DMS114 treated with DMSO at 0.1 percent for 48 hours (cell line): ENCODE measurements around the gene RWDD4.
"Not testable (repeated sequence)": the region's sequence is repeated elsewhere in the genome, so short reads cannot be mapped to it uniquely, and the experiment has no call there.

Experiments used
- DNase-seq: peaks from one replicate; lab custom pipeline; 2025; ENCODE audit not compliant: unreplicated experiment; lab: John Stamatoyannopoulos, UW

RWDD4 gene

DNA sequence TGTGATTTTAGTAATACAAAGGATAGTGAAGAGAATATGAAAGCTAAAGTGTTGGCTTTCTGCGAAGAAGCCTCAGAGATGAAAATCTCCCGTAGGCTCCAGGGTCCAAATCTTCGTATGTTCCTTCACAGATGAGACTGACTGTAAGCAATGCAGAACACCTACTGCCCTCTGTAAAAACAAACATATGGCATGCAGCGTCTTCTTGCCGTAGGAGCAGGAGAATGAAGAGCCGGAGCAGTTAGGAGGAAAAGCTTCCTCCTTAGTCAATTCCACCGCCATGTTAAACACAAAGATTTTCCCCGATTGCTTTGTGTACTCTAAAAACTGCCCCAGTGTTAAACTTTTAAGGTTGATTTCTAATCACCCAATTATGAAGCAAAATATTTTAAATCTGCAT lies 22.5 kb downstream of the RWDD4 start:
- no peak for DNase-seq

GRCh38 chr4:183635741-183636140 lies 23.2 kb downstream of the RWDD4 start:
- DNase-seq: no peak

DNA sequence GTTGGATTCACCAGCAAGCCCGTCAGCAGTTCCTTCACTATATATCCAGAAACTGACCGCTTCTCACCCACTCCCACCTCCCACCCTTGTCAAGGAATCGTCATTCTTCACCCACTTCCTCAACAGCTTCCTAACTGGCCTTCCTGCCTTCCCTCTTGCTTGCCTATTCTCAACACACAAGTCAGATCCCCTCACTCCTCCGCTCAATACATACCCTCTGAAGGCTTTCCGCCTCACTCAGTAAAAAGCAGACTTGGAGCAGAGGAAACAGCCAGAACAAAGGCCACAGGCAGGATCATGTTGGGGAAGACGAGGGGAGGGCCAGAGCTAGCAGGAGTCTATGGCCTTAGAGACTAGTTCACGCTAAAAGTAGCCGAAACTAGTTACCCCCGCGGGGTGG lies 23.7 kb downstream of the RWDD4 start:
- DNase-seq: no peak

GRCh38 chr4:183633476-183634400 lies 25.2 kb downstream of the RWDD4 start:
- DNase-seq: no peak

DNA sequence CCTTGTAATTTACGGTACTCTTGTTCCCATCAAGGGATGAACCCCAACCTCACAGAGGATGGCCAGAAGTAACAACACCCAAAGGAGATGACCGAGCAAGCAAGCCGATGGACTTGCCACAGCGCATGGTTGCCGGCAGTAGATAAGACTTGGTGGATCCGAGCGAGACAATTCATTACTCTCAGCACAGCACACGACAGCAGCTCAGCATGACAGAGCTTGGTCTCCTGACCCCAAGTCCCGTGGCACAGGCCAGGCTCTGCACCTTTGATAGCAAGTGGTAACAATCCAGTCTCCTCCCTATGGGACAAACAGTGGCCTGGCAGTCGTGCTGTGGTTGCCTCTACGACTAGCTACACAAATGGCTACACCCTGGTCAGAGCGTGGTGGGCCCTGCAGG lies 26.3 kb downstream of the RWDD4 start:
- DNase-seq: no peak

GRCh38 chr4:183631577-183632198 lies 27.3 kb downstream of the RWDD4 start:
- DNase-seq: no peak

GRCh38 chr4:183627979-183628588 lies 30.9 kb downstream of the RWDD4 start:
- no peak for DNase-seq

DNA sequence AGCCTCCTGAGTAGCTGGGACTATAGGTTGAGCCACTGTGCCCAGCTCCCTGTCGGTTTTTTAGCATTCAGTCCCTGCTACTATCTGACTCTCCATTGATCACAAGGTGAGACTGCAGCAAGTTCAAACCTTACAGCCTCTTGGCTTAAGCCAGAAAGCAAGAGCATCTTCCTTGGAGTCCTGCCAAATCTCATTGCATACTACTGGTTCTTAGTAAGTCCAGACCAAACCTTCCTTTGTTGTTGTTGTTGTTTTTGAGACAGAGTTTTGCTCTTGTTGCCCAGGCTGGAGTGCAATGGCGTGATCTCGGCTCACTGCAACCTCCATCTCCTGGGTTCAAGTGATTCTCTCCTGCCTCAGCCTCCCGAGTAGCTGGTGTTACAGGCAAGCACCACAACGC lies 31.7 kb downstream of the RWDD4 start:
- not testable (repeated sequence) for DNase-seq

- no peak for DNase-seq
These were observed 32.8 kb downstream of the RWDD4 start for GRCh38 chr4:183626168-183626567.

GRCh38 chr4:183624548-183624947 lies 34.4 kb downstream of the RWDD4 start:
- no peak for DNase-seq

DNA sequence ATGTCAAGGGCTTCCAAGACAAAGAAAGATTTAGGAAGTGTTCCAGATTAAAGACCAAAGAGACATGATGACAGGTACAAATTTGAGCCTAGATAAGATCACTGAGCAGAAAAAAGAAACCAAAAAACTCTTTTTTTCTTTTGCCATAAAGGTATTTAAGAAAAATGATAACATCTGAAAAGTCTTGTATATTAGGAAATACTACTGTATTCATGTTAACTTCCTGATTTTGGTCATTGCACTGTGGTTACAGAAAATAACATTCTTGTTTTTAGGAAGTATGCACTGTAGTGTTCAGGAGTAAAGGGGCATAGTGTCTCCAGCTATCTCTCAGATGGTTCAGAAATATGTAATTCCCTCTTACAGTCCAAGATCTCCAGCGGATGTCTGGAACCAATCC lies 37.1 kb downstream of the RWDD4 start:
- no peak for DNase-seq

DNA sequence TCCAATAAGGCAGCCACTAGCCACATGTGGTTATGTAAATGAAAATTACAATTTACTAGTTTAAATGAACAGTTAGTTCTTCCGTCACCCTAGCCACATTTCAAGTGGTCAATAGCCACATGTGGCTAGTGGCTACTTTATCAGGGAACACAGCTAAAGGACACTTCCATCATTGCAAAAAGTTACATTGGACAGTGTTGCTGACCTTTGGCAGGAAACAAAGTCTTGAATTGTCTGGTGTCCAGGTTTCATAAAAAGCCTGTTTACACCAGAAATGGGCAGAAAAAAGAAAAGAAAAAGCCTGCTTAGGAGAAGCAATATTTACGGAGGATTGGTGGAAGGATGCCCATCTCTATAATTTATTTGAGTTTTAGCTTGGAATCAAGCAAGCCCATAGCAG lies 38.6 kb downstream of the RWDD4 start:
- no peak for DNase-seq

DNA sequence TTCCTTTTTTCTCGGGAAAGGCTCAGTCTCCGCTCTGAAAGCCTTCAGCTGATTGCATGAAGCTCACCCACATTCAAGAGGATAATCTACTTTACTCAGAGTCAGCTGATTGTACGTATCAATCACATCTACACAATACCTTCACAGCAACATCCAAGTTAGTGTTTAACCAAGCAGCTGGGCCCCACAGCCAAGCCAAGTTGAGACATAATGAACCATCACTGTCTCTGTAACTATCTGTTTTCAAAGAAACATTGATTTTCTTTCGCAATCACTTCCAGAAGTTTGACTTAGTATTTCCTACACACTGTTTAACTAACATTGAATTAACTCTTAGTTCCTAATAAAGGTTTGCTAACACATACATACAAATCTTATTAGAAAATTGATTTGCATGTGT lies 40.3 kb downstream of the RWDD4 start:
- DNase-seq: no peak

DNA sequence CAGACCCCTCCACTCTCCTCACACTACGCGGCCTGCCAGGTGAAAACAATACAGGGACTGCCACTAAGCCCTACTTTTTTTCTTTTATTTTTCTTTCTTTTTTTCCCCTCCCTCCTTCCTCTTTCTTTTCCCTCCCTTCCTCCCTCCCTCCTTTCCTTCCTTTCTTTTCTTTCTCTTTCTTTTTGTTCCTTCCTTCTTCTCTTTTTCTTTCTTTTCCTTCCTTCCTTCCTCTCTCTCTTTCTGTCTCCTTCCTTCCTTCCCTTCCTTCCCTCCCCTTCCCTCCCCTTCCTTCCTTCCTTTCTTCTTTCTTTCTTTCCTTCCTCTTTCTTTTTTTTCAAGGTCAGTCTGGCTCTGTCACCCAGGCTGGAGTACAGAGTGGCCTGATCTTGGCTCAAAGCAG lies 41.9 kb downstream of the RWDD4 start:
- DNase-seq: no peak

- no peak for DNase-seq
These were observed 46.4 kb downstream of the RWDD4 start for GRCh38 chr4:183612329-183613250.

GRCh38 chr4:183611210-183611830 lies 47.7 kb downstream of the RWDD4 start:
- DNase-seq: no peak

DNA sequence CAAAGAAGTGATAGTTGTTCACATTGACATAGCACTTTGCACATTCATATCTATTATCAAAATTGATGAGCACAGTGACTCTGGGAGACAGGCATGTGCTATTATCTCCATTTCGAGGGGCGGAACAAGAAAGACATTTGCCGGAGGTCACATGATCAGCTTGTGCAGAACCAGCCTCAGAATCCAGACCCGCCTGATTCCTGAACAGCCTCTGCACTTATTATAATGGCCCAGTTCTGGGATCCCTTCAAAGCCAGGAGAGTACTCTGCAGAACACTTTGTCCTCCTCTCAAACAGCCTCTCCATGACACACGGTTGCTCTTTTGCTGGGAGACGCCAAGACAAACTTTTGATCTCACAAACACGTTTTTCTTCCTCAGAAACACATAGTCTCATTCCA lies 48.4 kb downstream of the RWDD4 start:
- DNase-seq: no peak

- DNase-seq: no peak
These were observed 49.0 kb downstream of the RWDD4 start for GRCh38 chr4:183610033-183610432.

DNA sequence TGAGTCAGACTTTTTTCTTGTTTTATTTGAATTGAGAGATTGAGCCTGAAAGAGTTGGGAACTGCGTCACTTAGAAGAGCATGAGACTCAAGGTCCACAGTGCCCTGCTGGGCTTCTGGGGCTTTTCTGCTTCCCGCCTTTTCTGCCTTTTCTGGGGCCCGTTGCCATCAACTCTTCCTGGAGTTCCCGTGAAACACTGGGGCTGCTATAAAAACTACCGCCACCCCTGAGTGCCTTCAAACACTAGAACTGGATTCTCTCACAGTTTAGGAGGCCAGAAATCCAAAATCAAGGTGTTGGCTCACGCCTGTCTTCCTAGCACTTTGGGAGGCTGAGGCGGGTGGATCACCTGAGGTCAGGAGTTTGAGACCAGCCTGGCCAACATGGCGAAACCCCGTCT lies 49.8 kb downstream of the RWDD4 start:
- no peak for DNase-seq

DNA sequence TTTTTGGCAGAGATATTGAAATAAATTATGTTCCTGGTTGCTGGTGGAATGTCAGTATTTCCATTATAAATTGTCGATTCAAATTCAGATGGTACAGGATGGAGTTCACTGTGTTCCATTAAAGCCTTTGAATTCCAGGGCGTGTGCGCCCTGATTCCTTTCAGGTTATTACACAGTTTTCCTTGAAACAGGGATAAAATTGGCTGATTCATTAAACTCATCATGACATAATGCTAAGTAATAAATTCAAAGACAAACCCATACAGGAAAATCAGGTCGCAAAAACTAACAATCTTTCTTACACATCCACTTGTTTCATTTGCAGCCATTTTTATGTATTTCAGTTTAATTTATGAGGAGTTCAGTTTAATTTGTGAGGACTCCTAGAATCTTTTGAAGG lies 51.1 kb downstream of the RWDD4 start:
- DNase-seq: no peak
